Uterus (tissue), 4 donors: ENCODE results near the gene ASIC3. TPM values are rescaled to one million over a fixed set of nuclear protein-coding genes. Genes with fewer than 3 reads are reported as not detected.

ENCODE experiments used
- DNase-seq, 2 donors: peaks; one replicate each; pipeline ENCODE4 v3.0.0-alpha.2; 2019 to 2020
- H3K27ac ChIP-seq, 2 donors: fragments of 200-600 bp; sonication (generic); 1 replicate in 1 of 2; 2 replicates in 1 of 2; pipeline ENCODE4 v1.5.1; 2016 to 2018
- H3K27me3 ChIP-seq, 2 donors: fragments of 200-600 bp; sonication (generic); one replicate each; pipeline ENCODE4 v1.5.1; 2018 to 2019; ENCODE audit warnings: control low read depth in 1 of 2
- H3K36me3 ChIP-seq, 2 donors: fragments of 200-600 bp; sonication (generic); one replicate each; pipeline ENCODE4 v1.5.1; 2019; ENCODE audit warnings: control low read depth in 1 of 2
- H3K4me1 ChIP-seq, 2 donors: fragments of 200-600 bp; sonication (generic); one replicate each; pipeline ENCODE4 v1.5.1; 2018 to 2019; ENCODE audit warnings: control low read depth in 1 of 2
- H3K4me3 ChIP-seq, 2 donors: fragments of 200-600 bp; sonication (generic); 1 replicate in 1 of 2; 2 replicates in 1 of 2; pipeline ENCODE4 v1.5.1; 2018 to 2019; ENCODE audit warnings: mild to moderate bottlenecking in 1 of 2
- H3K9me3 ChIP-seq, 2 donors: fragments of 200-600 bp; sonication (generic); one replicate each; pipeline ENCODE4 v1.5.1; 2019; ENCODE audit warnings: control low read depth in 1 of 2
- POLR2A ChIP-seq, 2 donors: fragments of 450-650 bp; IDR thresholded peaks; one replicate each; pipeline ENCODE4 v1.6.1; 2016; ENCODE audit warnings: antibody characterized with exemption in 2 of 2, mild to moderate bottlenecking in 1 of 2, moderate library complexity in 1 of 2
- intact Hi-C: fragments of 100-400 bp; cut with DNase I; formaldehyde crosslinking; loops from one replicate; pipeline ENCODE4 v1.15.1; 2023; ENCODE audit warnings: low total_unique reads
- total RNA-seq, 4 donors: library from RNA; depleted of rRNA in 3 of 4; stranded (reverse); fragments of >200 nt in 3 of 4; gene quantifications; one replicate each; pipeline versions ENCODE4 v1.1.0 to v1.2.4, GENCODE V29; 2014 to 2023
- TF ChIP-seq, protein P1 (sequence below), 4 experiments: fragments of 200-600 bp in 2 of 4; fragments of 450-650 bp in 2 of 4; sonication (generic) in 2 of 4; IDR thresholded peaks; one replicate each; pipeline ENCODE4 v1.5.1; 2016 to 2019; ENCODE audit warnings: antibody characterized with exemption in 4 of 4, mild to moderate bottlenecking in 2 of 4, moderate library complexity in 1 of 4
- donor health status: DM: yes; HTN: yes; CAD: no.

Gene ASIC3
- total RNA-seq, 4 donors from 2014 or later, result 1.0 to 16.8 (median 1.3) TPM; not detected in 1

DNA sequence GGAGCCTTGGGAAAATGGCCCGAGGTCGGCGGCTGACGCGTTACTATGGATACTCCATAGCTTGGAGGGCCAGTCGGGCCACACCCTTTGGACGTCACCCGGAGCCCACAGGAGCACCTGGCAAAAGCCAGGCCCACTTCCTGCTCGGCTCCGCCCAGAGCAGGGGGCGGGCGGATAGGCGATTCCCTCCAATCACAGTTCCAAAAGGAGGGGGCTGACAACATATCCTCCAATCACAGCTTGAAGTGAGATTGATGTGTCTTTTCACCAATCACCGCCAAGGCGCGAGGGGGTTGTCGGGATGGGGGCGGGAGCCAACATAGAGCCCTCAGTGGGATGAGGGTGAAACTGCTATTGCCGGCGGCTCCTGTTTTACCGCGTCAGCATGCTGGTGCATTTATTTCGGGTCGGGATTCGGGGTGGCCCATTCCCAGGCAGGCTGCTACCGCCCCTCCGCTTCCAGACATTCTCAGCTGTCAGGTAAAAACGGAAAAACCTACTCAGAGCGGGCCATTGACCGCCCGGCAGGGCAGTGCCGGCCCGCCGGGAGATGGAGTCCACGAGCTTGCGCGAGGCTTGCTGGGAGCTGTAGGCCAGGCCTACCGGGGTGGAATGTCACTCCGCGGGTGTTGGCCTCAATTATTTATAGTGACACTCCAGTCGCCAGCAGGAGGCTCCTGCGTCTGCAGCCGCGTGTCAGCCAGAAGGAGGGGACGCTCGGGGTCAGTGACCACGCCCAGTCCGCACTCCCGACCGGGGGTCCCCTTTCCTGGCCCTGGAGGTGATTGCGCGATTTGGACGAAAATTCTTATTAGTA, 20.0 kb upstream of the ASIC3 start, which contains the start of gene ABCB8:
Gene ABCB8, plus strand, starts transcription at position 320 of the 817 bp plus-strand sequence. Its CDS starts 66 bp downstream, at position 386.
- Histone ChIP-seq H3K4me1 (peaks cover 0 to 5% of the 10 kb centered on the region in 2 donors), H3K36me3 (no peaks in the 10 kb centered on the region), H3K9me3 (no peaks in the 10 kb centered on the region), H3K27me3 (no peaks in the 10 kb centered on the region), H3K4me3 (peak within 1 kb of the TSS; percentile 69), H3K27ac (peak within 1 kb of the TSS; percentile 78 to 82)
- peak; percentile 98 to 100 for DNase-seq
- TF ChIP-seq, protein P1, sequence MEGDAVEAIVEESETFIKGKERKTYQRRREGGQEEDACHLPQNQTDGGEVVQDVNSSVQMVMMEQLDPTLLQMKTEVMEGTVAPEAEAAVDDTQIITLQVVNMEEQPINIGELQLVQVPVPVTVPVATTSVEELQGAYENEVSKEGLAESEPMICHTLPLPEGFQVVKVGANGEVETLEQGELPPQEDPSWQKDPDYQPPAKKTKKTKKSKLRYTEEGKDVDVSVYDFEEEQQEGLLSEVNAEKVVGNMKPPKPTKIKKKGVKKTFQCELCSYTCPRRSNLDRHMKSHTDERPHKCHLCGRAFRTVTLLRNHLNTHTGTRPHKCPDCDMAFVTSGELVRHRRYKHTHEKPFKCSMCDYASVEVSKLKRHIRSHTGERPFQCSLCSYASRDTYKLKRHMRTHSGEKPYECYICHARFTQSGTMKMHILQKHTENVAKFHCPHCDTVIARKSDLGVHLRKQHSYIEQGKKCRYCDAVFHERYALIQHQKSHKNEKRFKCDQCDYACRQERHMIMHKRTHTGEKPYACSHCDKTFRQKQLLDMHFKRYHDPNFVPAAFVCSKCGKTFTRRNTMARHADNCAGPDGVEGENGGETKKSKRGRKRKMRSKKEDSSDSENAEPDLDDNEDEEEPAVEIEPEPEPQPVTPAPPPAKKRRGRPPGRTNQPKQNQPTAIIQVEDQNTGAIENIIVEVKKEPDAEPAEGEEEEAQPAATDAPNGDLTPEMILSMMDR (IDR thresholded peaks at IDR 0.05), result peak; percentile 45 to 53 (median 46)
- TF ChIP-seq POLR2A (IDR thresholded peaks at IDR 0.05), result peak; percentile 31 to 59
- intact Hi-C loops, result loop anchor here (10.0 kb wide), 1 partner anchor 86 kb away; no protein-coding TSS in a partner anchor

GRCh38 chr7:151028948-151029501, 19.3 kb upstream of the ASIC3 start:
- Histone ChIP-seq H3K4me1 (peaks cover 0 to 5% of the 10 kb centered on the region in 2 donors), H3K27me3 (no peaks in the 10 kb centered on the region), H3K36me3 (no peaks in the 10 kb centered on the region), H3K9me3 (no peaks in the 10 kb centered on the region), H3K27ac (peak overlapping the region; percentile 78 to 82), H3K4me3 (peak overlapping the region; percentile 69)
- intact Hi-C loops, result loop anchor here (10.0 kb wide), 1 partner anchor 86 kb away; no protein-coding TSS in a partner anchor
- DNase-seq, result no peak
- no peak for TF ChIP-seq POLR2A (IDR thresholded peaks at IDR 0.05)
- TF ChIP-seq, protein P1 (IDR thresholded peaks at IDR 0.05), result no peak

GRCh38 chr7:151031011-151031410, 17.3 kb upstream of the ASIC3 start:
- Histone ChIP-seq H3K27ac (peak overlapping the region in 1 of 2 donors; percentile 76), H3K9me3 (no peaks in the 10 kb centered on the region), H3K4me3 (no peak overlapping the region), H3K4me1 (peaks cover 0 to 5% of the 10 kb centered on the region in 2 donors), H3K27me3 (no peaks in the 10 kb centered on the region), H3K36me3 (no peaks in the 10 kb centered on the region)
- no peak for TF ChIP-seq POLR2A (IDR thresholded peaks at IDR 0.05)
- TF ChIP-seq, protein P1 (IDR thresholded peaks at IDR 0.05), result no peak
- DNase-seq, result no peak
- intact Hi-C loops, result no loop called here

DNA sequence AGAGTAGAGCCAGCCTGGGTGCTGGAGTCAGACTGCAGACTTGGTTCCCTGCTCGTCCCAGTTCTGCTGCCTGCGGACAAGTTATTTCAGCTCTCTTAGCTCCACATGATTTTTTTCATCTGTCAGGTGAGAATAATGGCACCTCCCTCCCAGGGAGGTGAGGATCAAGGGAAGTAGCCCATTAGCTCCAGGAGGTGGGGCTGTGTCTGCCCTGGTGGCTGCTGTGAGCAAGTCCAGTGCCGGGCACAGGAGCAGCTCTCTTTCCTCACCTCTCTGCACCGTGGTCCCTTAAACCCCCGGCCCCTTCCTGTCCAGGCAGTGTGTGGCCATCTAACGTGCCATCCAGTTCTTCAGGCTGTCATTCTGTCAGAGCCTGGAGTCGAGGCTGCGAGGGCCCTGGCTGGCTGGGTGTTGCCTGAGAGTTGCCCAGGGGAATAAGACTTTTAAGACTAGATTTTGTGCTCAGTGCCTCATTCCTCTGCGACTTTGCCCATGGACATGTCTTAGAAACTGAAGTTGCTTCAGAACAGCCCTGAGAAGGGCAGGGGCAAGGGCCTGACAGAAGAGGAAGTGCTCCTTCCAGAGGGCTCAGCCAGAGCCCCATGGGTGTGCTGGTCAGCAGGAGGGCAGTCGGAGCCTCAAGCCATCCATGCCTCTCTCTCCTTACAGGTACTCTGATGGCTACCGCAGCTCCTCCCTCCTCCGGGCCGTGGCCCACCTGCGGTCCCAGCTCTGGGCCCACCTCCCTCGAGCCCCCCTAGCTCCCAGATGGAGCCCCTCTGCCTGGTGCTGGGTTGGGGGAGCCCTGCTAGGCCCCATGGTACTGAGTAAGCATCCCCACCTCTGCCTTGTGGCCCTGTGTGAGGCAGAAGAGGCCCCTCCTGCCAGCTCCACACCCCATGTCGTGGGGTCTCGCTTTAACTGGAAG, 15.1 kb upstream of the ASIC3 start:
- DNase-seq, result no peak
- intact Hi-C loops, result no loop called here
- Histone ChIP-seq H3K4me1 (peaks cover 0 to 6% of the 10 kb centered on the region in 2 donors), H3K9me3 (no peaks in the 10 kb centered on the region), H3K27me3 (no peaks in the 10 kb centered on the region), H3K4me3 (no peak overlapping the region), H3K27ac (no peak overlapping the region), H3K36me3 (no peaks in the 10 kb centered on the region)
- no peak for TF ChIP-seq POLR2A (IDR thresholded peaks at IDR 0.05)
- TF ChIP-seq, protein P1 (IDR thresholded peaks at IDR 0.05), result no peak
